MM.1S (cell line): ENCODE results near the gene CHAMP1.
A peak's percentile ranks its signal among the peaks of the same experiment; 100 is the strongest.

Source experiments
- CTCF ChIP-seq: fragments of 300-600 bp; sonication (generic); IDR thresholded peaks from 2 replicates; pipeline ENCODE4 v1.5.1; 2016; ENCODE audit warnings: antibody characterized with exemption, low read length, mixed read lengths
- EZH2 ChIP-seq: fragments of 300-600 bp; sonication (generic); optimal IDR thresholded peaks from 2 replicates; pipeline ENCODE3; 2017; ENCODE audit warnings: low read depth, mild to moderate bottlenecking, antibody characterized with exemption, low read length, mixed read lengths
- EZH2phosphoT487 ChIP-seq: fragments of 300-600 bp; sonication (generic); IDR thresholded peaks from 2 replicates; pipeline ENCODE4 v1.6.1; 2018; ENCODE audit warnings: antibody characterized with exemption, low read length

DNA sequence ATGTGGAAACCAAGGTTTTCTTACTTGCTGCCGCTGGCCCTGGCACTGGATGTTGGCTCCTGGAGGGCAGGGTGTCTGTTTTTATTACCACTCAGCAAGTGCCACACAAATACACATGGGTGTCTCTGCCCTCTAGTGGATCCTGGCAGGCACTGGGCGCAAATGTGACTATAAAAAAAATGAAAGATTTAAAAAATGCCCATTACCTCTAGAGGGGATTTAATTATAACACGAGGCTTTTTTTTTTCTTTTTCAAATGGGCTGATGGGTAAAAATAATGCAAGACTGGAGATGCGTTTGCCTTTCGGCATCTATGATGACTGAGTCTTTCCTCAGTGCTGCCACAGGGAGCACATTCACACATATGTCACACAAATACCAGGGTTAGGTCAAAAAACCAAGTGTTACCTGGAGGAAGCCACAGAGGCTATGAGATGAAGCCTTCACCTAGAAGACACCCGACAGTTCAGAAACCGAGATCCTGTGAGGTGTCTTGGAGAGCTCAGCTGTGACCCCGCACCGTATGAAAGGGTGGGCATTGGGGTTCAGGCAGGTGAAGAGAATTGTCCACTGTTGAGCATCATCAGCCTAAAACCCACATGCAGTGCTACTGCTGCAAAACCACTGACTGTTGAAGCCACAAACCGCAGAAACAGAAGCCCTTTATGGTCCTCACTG lies 25.7 kb downstream of the CHAMP1 start:
- peak; percentile 86 for TF ChIP-seq CTCF
- no peak for TF ChIP-seq EZH2
- TF ChIP-seq EZH2phosphoT487: no peak
